HCT116 (cell line): ENCODE measurements around the gene GPX4. TPM values are rescaled to one million over a fixed set of nuclear protein-coding genes. Genes with fewer than 3 reads are reported as not detected.
A peak's percentile ranks its signal among the peaks of the same experiment; 100 is the strongest.

Source experiments
- ATAC-seq: fragments of 200-7000 bp; cut with Tn5 transposase; 2 replicates; pipeline ENCODE4 v1.9.1; 2020; ENCODE audit warnings: mild to moderate bottlenecking, moderate library complexity
- BruUV-seq: library from RNA; stranded (reverse); fragments of 400-500 nt; replicated peaks from 2 replicates; lab custom pipeline; 2021; lab: Mats Ljungman, UMichigan
- CTCF ChIA-PET: fragments of 300-600 bp; sonication (Branson Sonifier 250); formaldehyde crosslinking; loops from one replicate; lab custom pipeline; 2021; ENCODE audit warnings: antibody characterized with exemption; lab: Charles Lee
- POLR2A ChIA-PET: fragments of 300-600, 350-600 bp; sonication (Branson Sonifier 250); formaldehyde crosslinking; loops from one replicate; lab custom pipeline; 2021; ENCODE audit warnings: antibody characterized with exemption; lab: Charles Lee
- RAD21 ChIA-PET, 2 experiments: fragments of 300-600 bp; sonication (Branson Sonifier 250); formaldehyde crosslinking; loops; one replicate each; lab custom pipeline; 2023; ENCODE audit warnings: low total read pairs in 2 of 2; ENCODE audit not compliant: uncharacterized antibody in 2 of 2, unreplicated experiment in 2 of 2, low non-redundant PET in 1 of 2; lab: Charles Lee
- DNase-seq: peaks from one replicate; pipeline ENCODE4 v3.0.0-alpha.2; 2010; ENCODE audit warnings: low read depth, low spot score
- H2AFZ ChIP-seq: fragments of 200-600 bp; shearing (Covaris generic), sonication (generic); 2 replicates; pipeline ENCODE4 v1.6.1; 2017; ENCODE audit warnings: low read depth, mixed run types, mixed read lengths, antibody characterized with exemption, low read length; ENCODE audit not compliant: poor library complexity, severe bottlenecking
- H3K27ac ChIP-seq: 2 replicates; pipeline ENCODE4 v1.5.1; 2012; ENCODE audit warnings: low read depth, low read length
- H3K27me3 ChIP-seq: fragments of 200-600 bp; sonication (generic); 2 replicates; pipeline ENCODE4 v1.6.1; 2016; ENCODE audit warnings: mixed run types, low read length, mixed read lengths; ENCODE audit not compliant: insufficient read depth
- H3K36me3 ChIP-seq, 2 experiments: fragments of 200-500 bp in 1 of 2; fragments of 200-600 bp in 1 of 2; sonication (Bioruptor generic) in 1 of 2; sonication (generic) in 1 of 2; 2 replicates each; pipeline versions ENCODE4 v1.5.1 to v1.6.1; 2014 to 2016; ENCODE audit warnings: low read length in 2 of 2, inconsistent platforms in 1 of 2, mixed read lengths in 1 of 2, mixed run types in 1 of 2; ENCODE audit not compliant: insufficient read depth in 2 of 2, control insufficient read depth in 1 of 2
- H3K4me1 ChIP-seq, 2 experiments: fragments of 200-600 bp in 1 of 2; sonication (generic) in 1 of 2; 2 replicates each; pipeline versions ENCODE4 v1.5.1 to v1.6.1; 2012 to 2017; ENCODE audit warnings: low read length in 2 of 2, inconsistent platforms in 1 of 2, mild to moderate bottlenecking in 1 of 2, mixed read lengths in 1 of 2, mixed run types in 1 of 2, moderate library complexity in 1 of 2; ENCODE audit not compliant: insufficient read depth in 2 of 2, control insufficient read depth in 1 of 2
- H3K4me2 ChIP-seq: fragments of 200-600 bp; sonication (generic); 2 replicates; pipeline ENCODE4 v1.6.1; 2017; ENCODE audit warnings: mixed run types, low read length, mixed read lengths
- H3K4me3 ChIP-seq, 2 experiments: fragments of 200-600 bp in 1 of 2; sonication (generic) in 1 of 2; replicated peaks in 1 of 2; 2 replicates each; pipeline ENCODE4 v1.5.1; 2011 to 2016; ENCODE audit warnings: low read length in 2 of 2, control low read depth in 1 of 2, low read depth in 1 of 2, mild to moderate bottlenecking in 1 of 2, mixed read lengths in 1 of 2, mixed run types in 1 of 2
- H3K79me2 ChIP-seq: fragments of 200-600 bp; sonication (generic); 2 replicates; pipeline ENCODE4 v1.6.1; 2017; ENCODE audit warnings: mild to moderate bottlenecking, mixed run types, low read length, moderate library complexity, mixed read lengths; ENCODE audit not compliant: insufficient read depth
- H3K9ac ChIP-seq: fragments of 200-600 bp; sonication (generic); 2 replicates; pipeline ENCODE4 v1.6.1; 2016; ENCODE audit warnings: low read length, mixed read lengths
- H3K9me2 ChIP-seq: fragments of 200-600 bp; sonication (generic), shearing (Covaris generic); 2 replicates; pipeline ENCODE4 v1.6.1; 2017; ENCODE audit warnings: mixed run types, mild to moderate bottlenecking, moderate library complexity; ENCODE audit not compliant: insufficient read depth
- H3K9me3 ChIP-seq, 2 experiments: fragments of 200-500 bp in 1 of 2; fragments of 200-600 bp in 1 of 2; sonication (Bioruptor generic) in 1 of 2; sonication (generic) in 1 of 2; 2 replicates each; pipeline ENCODE4 v1.6.1; 2014 to 2017; ENCODE audit warnings: low read length in 2 of 2, mixed read lengths in 2 of 2, inconsistent platforms in 1 of 2, low read depth in 1 of 2, mild to moderate bottlenecking in 1 of 2, mixed run types in 1 of 2, moderate library complexity in 1 of 2; ENCODE audit not compliant: control insufficient read depth in 1 of 2, insufficient read depth in 1 of 2
- H4K20me1 ChIP-seq: fragments of 200-600 bp; sonication (generic), shearing (Covaris generic); 2 replicates; pipeline ENCODE4 v1.6.1; 2017; ENCODE audit warnings: mixed run types, mild to moderate bottlenecking, moderate library complexity; ENCODE audit not compliant: insufficient read depth
- EGR1 ChIP-seq: IDR thresholded peaks from 2 replicates; pipeline ENCODE4 v1.6.1; 2012; ENCODE audit warnings: low read depth
- FOSL1 ChIP-seq: IDR thresholded peaks from 2 replicates; pipeline ENCODE4 v1.6.1; 2012; ENCODE audit warnings: low read depth
- JUND ChIP-seq: IDR thresholded peaks from 2 replicates; pipeline ENCODE4 v1.6.1; 2012
- POLR2A ChIP-seq: IDR thresholded peaks from 2 replicates; pipeline ENCODE4 v1.7.0; 2011; ENCODE audit warnings: borderline replicate concordance; ENCODE audit not compliant: insufficient read depth, insufficient read length; ENCODE audit errors: extremely low read depth
- POLR2AphosphoS5 ChIP-seq: IDR thresholded peaks from 2 replicates; pipeline ENCODE4 v1.6.1; 2011; ENCODE audit warnings: mild to moderate bottlenecking, low read depth, low read length, moderate library complexity
- SRF ChIP-seq: IDR thresholded peaks from 2 replicates; pipeline ENCODE4 v1.6.1; 2012; ENCODE audit warnings: low read depth
- ZNF274 ChIP-seq: fragments of 200-500 bp; sonication (Bioruptor generic); IDR thresholded peaks from 2 replicates; pipeline ENCODE4 v1.6.1; 2014; ENCODE audit warnings: mild to moderate bottlenecking, low read depth, low read length, inconsistent platforms
- intact Hi-C: fragments of 100-400 bp; cut with micrococcal nuclease; formaldehyde crosslinking; loops from 2 replicates; pipeline ENCODE4 v1.10.0; 2022
- total RNA-seq: library from RNA; stranded (reverse); gene quantifications from one replicate; pipeline ENCODE4 v1.2.1, GENCODE V29; 2021; ENCODE audit not compliant: unreplicated experiment

GPX4 gene
- total RNA-seq, 1 experiment from 2014 or later, result 481 TPM

DNA sequence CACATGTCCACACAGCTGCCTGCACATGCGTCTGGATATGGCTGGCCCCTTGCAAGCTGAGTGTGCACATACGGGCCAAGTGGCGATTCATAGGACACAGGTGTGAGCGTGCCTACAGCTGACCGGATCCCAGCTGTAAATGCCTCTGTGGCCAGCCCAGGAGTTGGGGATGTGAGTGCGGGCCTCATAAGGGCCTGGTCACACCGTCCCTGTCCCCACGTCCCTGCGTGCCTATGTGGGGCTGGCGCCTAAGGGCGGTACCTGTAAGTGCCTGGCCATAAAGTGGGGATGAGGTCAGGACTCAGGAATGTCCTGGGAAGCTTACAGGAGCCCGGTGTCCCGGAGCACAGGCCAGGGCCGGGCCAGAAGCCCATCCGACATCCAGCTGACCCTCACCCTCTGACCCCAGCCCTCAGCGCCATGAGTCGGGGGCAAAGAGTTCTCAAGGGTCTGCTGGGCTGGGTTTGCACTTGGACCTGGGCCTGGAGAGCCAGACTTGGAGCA lies 38.1 kb upstream of the GPX4 start (continued):
- TF ChIP-seq ZNF274 (no peak), JUND (no peak), SRF (no peak), FOSL1 (no peak)

DNA sequence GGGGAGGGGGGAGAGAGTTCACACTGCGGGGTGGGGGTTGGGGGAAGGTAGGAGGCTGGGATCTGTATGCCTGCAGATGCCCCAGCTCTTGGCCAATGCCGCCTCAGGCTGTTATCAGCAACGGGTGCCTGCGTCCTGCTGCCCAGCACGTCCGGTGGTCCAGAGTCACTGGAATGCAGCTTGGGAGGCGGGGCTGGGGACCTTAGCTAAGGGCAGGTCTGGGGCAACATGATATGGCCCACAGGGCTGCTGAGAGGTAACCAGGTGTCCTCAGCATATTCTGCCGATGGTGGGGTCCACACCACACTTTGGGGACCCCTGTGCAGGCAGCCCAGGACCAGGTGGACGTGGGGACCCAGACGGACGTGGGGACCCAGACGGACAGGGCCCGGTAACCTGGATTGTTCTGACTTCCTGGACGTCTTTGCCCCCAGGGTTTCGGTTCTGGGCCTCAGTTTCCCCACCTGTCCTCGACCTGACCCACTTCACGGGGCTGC lies 37.5 kb upstream of the GPX4 start:
- no peaks in the 10 kb centered on the region for H4K20me1 ChIP-seq
- ChIA-PET CTCF (interaction anchor here (0.6 to 2.5 kb wide), 5 partner anchors 10 to 181 kb away, joined by 3 to 20 read pairs (median 4); no protein-coding TSS in a partner anchor), POLR2A (interaction anchor here (1.4 to 2.4 kb wide), 4 partner anchors 9 to 200 kb away, joined by 3 to 8 read pairs (median 6); partner anchors contain the start of gene RNU6-2), RAD21 (interaction anchor here in 1 of 2 experiments (1.0 kb wide), 1 partner anchor 28 kb away, joined by 5 read pairs; no protein-coding TSS in a partner anchor)
- H3K9ac ChIP-seq, result peak overlapping the region; percentile 92
- peak overlapping the region; percentile 94 for H3K4me2 ChIP-seq
- 0 out of 4 replicates have a peak, but pooled peaks cover 0 to 3% of the 10 kb centered on the region in 2 experiments for H3K36me3 ChIP-seq
- H2AFZ ChIP-seq, result no peak overlapping the region
- intact Hi-C loops, result no loop called here
- ATAC-seq, result peak; percentile 10
- peak overlapping the region; percentile 64 to 78 for H3K4me3 ChIP-seq
- H3K9me3 ChIP-seq, result no peaks in the 10 kb centered on the region
- no peaks in the 10 kb centered on the region for H3K27me3 ChIP-seq
- no peak for TF ChIP-seq EGR1
- TF ChIP-seq POLR2AphosphoS5, result no peak
- TF ChIP-seq POLR2A, result no peak
- H3K9me2 ChIP-seq, result no peaks in the 10 kb centered on the region
- H3K4me1 ChIP-seq, result peaks cover 36 to 71% of the 10 kb centered on the region in 2 experiments
- no TSS peak for BruUV-seq
- peaks cover 26% of the 10 kb centered on the region; the same call in 1 of the 2 replicates for H3K79me2 ChIP-seq
- no peak for DNase-seq
- H3K27ac ChIP-seq, result peak overlapping the region; percentile 100
